NCI-H510A treated with DMSO at 0.1 percent for 48 hours (cell line): ENCODE measurements around the gene PHF20.
A peak's percentile ranks its signal among the peaks of the same experiment; 100 is the strongest.
"Not testable (repeated sequence)": the region's sequence is repeated elsewhere in the genome, so short reads cannot be mapped to it uniquely, and the experiment has no call there.

ENCODE experiments used
- DNase-seq: peaks from one replicate; lab custom pipeline; 2025; lab: John Stamatoyannopoulos, UW

The PHF20 gene

GRCh38 chr20:35839904-35840303 lies 68.1 kb downstream of the PHF20 start:
- DNase-seq: no peak

GRCh38 chr20:35840421-35840820 lies 68.6 kb downstream of the PHF20 start:
- no peak for DNase-seq

DNA sequence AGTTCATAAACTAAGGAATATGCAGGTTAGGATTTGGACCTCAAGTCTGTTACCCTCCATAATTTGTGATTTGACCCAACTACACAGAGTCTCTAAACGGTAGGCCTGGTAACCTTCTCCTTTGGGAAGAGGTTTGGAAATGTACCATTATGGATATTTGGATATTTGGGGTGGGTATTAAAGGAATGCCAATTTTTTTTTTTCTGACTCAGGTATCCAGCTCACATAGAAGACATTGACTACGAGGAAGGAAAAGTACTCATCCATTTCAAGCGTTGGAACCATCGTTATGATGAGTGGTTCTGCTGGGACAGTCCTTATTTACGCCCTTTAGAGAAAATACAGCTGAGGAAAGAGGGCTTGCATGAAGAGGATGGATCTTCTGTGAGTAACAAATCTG lies 70.5 kb downstream of the PHF20 start:
- no peak for DNase-seq

DNA sequence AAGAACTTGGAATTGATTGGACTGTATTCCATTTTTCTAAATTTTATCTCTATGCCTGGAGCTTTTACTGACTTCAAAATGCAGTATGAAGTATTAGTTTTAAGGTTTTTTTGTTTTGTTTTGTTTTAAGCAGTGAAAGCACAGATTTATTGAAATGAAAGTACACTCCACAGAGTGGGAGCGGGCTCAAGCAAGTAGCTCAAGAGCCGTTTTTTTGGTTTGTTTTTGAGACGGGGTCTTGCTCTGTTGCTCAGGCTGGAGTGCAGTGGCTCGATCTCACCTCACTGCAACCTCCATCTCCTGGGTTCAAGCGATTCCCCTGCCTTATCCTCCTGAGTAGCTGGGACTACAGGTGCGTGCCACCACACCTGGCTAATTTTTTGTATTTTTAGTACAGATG lies 72.1 kb downstream of the PHF20 start:
- DNase-seq: not testable (repeated sequence)

DNA sequence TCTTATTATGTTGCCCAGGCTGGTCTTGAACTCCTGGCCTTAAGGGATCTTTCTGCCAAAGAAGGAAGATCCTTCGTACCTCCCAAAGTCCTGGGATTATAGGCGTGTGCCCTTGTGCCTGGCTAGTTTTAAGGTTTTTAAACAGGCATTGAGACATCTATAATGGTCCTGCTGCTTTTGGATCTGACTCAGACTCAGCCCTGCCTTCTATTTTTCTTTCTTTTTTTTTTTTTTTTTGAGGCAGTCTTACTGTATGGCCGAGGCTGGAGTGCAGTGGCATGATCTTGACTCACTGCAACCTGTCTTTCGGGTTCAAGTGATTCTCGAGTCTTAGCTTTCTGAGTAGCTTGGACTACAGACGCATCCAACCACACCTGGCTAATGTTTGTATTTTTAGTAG lies 73.7 kb downstream of the PHF20 start:
- DNase-seq: no peak

- no peak for DNase-seq
These were observed 77.9 kb downstream of the PHF20 start for GRCh38 chr20:35849706-35850105.

DNA sequence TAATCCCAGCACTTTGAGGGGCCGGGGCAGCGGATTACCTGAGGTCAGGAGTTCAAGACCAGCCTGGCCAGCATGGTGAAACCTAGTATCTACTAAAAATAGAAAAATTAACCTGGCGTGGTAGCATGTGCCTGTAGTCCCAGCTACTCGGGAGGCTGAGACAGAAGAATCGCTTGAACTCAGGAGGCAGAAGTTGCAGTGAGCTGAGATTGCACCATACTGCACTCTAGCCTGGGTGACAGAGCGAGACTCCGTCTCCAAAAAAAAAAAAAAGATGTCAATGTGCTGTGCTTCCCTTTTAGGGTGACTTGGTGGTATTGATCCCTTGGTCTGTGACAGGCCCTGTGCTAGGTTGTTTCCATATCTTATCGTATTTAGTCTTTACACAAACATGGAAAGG lies 79.8 kb downstream of the PHF20 start:
- not testable (repeated sequence) for DNase-seq

- no peak for DNase-seq
These were observed 83.0 kb downstream of the PHF20 start for GRCh38 chr20:35854713-35855348.

DNA sequence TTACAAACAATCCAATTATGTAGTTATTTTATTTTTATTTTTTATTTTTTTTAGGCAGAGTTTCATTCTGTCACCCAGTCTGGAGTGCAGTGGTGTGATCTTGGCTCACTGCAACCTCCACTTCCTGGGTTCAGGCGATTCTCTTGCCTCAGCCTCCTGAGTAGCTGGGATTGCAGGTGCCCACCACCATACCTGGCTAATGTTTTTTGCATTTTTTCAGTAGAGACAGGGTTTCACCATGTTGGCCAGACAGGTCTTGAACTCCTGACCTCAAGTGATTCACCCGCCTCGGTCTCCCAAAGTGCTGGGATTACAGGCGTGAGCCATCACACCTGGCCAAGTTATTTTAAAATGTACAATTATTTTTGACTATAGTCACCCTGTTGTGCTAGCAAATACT lies 83.8 kb downstream of the PHF20 start:
- not testable (repeated sequence) for DNase-seq

GRCh38 chr20:35856866-35857265 lies 85.1 kb downstream of the PHF20 start:
- DNase-seq: no peak

- DNase-seq: no peak
These were observed 94.8 kb downstream of the PHF20 start for GRCh38 chr20:35866418-35867202.

GRCh38 chr20:35870541-35871258 lies 98.9 kb downstream of the PHF20 start:
- no peak for DNase-seq

- no peak for DNase-seq
These were observed 99.5 kb downstream of the PHF20 start for GRCh38 chr20:35871259-35871771.

DNA sequence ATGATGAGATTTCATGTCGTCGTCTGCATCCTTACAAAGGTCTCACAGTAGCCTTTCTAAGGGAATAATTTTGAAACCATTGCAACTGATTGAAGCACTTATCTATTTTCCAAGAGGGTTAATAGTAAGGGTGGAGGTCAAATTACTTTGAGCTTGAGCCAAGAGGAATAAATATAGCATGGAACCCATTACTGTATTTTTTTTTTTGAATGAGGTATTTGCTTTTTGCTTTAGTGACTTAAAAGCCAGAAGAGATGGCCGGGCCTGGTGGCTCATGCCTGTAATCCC lies 104.2 kb downstream of the PHF20 start:
- no peak for DNase-seq

DNA sequence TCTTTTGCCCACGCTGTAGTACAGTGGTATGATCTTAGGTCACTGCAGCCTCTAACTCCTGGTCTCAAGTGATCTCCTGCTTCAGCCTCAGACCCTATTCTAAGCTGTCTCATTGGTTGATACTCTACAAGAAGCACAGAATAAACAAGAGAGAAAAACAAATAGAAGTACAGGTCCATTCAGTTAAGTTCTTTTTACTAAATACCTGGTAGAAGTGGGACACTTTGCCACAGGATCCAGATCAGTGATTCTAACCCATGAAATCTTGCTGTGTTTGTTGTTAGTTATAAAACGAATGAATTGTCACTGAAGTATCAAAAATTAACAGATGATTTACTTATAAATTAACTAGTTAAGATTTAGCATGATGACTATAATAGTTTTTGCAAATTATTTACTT lies 105.8 kb downstream of the PHF20 start:
- DNase-seq: no peak

DNA sequence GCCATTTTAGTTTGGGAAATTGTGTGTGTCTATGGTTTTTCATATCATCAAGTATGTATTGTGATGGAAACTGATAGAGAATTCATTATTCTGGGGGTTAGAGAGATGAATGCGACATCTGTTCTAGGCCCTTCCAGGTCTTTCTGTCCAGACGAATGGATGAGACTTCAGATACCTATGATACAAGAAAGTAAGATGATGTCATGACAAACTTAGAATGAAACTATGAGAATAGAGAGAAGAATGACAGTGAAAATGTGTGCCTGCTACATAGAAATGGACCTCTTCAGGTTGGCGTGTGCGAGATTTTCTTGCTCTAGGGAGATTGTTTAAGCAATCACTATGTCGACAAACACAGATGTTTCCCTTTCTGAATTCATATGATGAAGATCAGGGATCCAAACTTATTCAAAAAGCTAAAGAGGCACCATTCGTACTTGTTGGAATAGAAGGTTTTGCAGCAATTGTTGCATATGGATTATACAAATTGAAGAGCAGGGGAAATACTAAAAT lies 106.4 kb downstream of the PHF20 start:
- DNase-seq: no peak

DNA sequence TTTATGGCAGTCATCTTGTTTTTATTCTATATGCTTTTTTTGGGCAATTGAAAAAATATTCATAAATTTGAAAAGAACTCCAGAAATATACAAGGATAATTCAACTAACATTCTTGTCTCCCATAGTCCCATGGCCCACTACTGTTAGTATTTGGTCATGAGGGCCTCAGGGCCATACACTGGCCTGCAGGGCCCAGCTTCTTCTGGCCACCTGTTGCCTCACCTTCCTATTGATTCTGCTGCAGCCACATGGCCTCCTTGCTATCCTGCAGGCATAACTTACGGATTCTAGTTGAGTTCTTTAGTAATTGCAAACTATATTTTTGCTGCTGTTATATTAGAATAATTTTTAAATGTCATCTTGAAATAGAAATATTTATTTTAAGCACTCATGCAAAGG lies 109.9 kb downstream of the PHF20 start:
- DNase-seq: no peak

DNA sequence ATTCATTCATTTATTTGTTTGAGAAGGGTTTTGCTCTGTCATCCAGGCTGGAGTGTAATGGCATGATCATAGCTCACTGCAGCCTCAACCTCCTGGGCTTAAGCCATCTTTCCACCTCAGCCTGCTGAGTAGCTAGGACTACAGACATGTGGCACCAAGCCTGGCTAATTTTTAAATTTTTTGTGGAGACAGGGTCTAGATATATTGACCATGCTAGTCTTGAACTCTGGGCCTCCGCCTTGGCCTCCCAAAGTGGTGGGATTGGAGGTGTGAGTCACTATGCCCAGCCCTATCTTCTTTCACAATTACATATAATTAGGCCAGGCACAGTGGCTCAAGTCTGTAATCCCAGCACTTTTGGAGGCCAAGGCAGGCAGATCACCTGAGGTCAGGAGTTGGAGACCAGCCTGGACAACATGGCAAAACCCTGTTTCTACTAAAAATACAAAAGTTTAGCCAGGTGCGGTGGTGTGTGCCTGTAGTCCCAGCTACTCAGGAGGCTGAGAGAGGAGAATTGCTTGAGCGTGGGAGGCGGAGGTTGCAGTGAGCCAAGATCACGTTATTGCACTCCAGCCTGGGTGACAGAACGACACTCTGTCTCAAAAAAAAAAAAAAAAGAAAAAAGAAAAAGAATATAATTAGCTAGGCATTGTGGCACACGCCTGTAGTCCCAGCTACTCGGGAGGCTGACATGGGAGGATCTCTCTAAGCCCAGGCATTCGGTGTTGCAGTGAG lies 110.8 kb downstream of the PHF20 start:
- not testable (repeated sequence) for DNase-seq

DNA sequence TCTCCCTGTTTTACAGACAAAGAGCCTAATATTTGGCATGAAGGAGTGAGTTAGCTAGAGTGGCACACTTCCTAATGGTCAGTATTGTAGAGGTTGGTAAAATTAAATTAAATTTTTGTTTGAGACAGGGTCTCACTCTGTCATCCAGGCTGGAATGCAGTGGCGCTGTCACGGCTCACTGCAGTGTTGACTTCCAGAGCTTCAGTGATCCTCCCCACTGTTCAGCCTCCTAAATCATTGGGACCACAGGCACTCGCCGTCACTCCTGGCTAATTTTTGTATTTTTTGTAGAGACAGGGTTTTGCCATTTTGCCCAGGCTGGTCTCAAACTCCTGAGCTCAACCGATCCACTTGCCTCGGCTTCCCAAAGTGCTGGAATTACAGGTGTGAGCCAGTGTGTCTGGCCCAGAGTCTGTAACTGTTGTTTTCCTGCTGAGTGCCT lies 111.5 kb downstream of the PHF20 start:
- DNase-seq: no peak

DNA sequence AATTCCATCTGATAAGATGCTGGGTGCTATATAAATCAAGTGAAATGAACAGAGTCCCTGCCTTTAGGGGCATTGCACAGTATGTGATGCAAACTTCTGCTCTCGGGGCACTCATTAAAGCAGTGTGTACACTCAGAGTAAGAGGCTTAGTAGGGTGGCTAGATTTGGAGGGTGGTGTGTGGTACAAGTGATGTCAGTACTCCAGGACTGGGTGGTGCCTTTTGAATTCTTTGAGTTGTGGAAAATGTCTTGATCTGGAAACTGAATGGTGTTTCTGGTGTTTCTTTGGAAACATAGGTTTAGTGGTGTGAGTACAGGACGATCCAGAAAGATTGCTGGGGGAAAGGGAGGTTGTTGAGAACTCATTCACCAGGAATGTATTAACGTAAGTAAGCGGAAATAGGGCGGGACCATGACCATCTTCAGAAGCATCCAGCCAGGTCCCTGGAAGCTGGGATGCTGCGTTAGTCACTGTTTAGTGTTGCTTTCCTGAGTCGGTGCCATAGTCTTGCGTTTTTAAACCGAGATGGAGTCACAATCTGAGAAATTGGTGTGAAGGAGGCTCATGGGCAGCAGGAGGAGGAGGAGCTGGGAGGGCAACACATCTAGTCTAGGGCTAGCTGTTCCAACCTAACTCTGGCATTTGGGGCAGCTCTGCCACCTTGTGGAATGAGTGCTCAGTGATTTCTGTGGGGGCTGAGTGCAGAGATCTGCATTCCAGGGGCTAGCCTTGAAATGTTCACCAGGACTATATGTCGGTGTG lies 112.1 kb downstream of the PHF20 start:
- DNase-seq: peak; percentile 81

DNA sequence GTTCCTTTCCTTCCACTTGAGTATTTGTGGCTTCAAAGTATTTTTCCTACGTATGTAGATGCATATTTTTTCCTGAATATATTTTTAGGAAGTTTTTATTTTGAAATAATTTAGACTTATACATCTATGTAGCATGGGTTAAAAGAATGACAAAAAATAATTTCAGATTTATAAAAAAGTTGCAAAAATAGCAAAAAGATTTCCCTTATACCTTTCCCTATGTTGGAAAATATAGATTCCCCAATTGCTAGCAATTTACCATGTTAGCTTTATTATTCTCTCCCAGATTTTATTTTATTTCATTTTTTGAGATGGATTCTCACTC lies 112.7 kb downstream of the PHF20 start:
- no peak for DNase-seq

- no peak for DNase-seq
These were observed 113.4 kb downstream of the PHF20 start for GRCh38 chr20:35885212-35885611.
